Measurements from ENCODE around the gene MISP.
"Not testable (repeated sequence)": the region's sequence is repeated elsewhere in the genome, so short reads cannot be mapped to it uniquely, and the experiment has no call there.

The MISP gene

DNA sequence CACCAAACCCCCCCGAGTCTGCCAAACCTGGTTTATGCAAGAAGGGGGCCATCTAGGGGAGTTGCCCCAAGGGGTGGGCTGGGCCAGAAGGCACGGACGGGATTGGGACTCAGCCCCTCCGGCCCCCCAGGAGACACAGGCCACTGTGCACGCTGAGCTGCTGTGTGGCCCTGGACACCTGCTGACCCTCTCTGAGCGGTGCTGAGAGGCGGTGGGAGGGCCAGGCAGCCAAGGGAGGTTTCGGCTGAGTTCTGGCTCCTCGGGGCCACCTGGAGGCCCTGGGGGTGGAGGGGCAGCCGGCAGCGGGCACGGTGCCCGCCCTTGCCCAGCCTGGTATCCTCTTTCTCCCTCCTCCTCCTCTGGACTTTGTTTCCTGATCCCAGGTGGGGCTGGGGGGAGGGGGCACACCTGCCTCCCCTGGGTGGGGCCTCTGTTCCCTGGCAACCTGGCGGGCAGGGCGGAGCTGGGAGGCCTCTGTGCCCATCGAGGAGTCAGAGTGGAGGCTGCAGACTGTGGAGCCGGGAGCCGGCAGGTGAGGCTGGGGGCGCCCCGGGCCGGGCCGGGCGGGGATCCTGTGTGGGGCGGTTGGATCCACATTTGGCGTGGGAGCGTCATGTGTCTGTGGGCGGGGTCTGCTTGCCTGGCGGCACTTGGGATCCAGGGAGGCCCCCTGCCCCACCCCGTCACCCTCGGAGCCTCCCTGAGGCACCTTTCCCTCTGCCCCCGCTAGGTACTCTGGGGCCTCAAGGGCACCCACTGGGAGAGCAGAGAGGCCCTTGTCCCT lies at the start of gene MISP:
Gene MISP, plus strand, starts transcription at position 473 of the 784 bp plus-strand sequence. CDS start 5,835 bp downstream, outside the sequence.
- no peak for DNase-seq

- DNase-seq, result not testable (repeated sequence)
Measured at GRCh38 chr19:702847-703246, 48.1 kb upstream of the MISP start.

DNA sequence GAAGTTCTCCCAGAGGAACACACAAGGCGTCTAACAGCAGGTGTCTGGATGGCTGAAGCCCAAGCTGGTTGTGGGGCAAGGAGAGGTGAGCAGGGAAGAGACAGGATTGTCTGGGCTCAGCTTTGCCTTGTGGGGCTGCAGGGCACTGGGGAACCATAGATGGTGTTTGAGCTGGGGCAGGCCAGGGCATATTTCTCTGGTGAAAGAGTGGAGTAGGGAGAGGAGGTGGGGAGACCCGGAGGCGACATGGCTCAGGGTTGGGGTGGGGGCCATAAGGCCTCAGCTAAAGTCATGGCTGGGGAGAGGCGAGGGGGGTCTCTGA lies 47.6 kb upstream of the MISP start:
- DNase-seq, result no peak

DNA sequence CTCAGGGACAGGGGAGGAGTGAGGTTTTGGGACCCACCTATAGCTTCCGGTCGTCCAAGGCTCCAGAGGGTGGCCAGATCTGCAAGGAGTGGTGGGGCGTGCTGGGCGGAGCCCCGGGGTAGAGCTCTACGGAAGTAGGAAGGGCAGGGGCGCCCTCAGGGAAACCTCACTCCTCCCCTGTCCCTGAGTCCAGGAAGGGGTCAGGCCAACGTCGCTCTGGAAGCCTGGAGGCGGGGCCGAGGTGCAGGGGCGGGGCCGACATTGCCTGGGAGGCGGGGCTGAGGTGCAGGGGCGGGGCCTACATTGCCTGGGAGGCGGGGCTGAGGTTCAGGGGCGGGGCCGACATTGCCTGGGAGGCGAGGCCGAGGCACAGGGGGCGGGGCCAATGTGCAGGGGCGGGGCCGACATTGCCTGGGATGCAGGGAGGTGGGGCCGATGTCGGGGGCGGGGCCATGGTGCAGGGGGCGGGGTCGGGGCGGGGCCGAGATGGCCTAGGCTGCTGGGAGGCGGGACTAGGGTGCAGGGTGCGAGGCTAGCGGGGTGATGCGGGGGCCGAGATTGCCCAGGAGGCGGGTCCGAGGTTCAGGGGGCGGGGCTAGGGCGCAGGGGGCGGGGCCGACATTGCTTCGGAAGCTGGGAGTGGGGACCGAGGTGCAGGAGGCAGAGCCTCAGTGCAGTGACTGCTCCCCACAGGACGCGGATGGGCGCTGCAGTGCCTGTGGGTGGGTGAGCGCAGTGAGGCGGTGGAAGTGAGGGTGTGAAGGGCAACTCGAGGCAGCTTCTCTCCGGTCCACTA lies 47.1 kb upstream of the MISP start:
- peak; percentile 91 to 92 for DNase-seq

- DNase-seq, result no peak
Measured at GRCh38 chr19:704447-704741, 46.5 kb upstream of the MISP start.

DNA sequence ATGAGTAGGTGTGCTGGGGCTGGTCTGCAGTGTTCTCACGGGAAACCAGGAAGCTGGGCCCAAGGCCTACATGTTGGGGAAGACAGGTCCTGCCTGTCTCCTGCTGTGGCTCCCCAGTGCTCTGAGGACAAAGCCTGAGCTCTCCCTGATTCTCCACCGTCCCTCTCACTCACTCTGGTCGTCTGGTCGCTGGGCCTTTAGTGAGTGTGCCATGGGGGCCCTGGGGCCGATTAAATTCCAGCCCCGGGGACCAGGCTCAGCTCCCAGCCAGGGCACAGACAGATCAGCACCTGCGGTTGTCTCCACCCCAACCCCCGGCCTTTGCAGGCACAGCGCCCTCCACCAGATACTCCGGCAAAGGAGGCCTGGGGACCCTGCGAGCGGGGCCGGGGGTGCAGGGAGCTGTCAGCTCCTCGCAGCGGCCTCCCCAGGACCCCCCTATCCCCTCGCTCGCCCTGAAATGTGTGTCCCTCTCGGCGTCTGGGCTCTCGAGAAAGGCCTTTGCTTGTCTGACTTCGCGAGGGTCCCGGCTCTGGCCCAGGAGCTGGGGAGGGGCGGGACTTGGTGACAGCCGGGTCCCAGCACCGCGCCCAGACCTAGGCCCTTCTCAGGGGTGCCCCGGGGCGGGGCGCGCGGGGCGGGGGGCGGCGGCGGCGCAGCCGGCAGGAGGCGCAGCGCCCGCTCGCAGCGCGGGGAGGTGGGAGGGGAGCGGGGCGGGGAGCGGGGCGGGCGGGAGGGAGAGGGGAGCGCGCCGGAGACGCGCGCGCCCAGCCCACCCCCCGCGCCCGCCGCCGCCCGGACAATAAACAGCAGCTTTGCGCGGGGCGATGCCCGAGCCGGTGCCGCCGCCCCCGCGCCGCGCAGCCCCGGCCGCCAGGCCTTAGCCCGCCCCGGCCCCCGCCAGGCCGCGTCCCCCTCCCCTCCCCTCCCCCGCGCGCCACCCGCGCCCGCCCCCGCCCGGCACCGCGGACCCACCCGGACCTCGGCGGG lies 42.5 kb upstream of the MISP start, which contains the start of gene PALM:
Gene PALM, plus strand, starts transcription at position 782 of the 990 bp plus-strand sequence. CDS start 212 bp downstream, outside the sequence.
- DNase-seq, result no peak

DNA sequence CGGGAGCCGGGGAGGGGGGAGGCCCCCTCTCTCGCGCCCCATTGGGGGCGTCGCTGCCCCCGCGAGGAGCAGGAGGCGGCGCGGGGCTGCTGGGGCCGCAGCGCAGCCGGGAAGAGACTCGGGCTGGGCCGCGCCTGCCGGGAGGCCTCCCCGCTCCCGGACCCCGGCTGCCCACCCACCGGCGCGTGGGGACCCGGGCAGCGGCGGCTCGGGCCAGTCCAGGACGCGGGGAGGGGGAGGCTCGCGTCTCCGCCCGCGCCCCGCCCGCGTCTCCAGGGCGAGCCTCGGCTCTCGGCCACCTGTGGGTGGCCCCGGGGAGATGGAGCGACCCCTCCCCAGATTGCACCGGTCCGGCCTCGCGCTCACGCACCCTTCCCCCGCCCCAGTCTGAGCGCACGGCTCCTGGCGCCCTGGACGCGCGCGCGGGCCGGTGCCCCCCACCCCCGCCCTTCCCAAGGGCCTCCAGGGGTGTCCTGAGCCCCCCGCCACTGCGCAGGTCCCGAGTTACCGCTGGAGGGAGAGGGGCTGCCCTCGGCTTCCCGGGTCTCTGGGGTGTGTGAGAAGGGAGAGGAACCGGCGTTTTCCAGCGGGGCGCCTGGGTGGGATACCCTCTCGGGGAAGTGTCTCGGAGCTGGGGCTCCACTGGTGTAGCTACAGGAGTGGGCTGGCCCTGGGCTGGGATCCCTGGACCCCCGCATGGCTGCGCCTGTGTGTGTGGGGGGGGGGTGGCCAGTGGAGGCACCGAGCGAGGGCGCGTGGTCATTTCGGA lies 41.5 kb upstream of the MISP start:
- DNase-seq, result no peak

DNA sequence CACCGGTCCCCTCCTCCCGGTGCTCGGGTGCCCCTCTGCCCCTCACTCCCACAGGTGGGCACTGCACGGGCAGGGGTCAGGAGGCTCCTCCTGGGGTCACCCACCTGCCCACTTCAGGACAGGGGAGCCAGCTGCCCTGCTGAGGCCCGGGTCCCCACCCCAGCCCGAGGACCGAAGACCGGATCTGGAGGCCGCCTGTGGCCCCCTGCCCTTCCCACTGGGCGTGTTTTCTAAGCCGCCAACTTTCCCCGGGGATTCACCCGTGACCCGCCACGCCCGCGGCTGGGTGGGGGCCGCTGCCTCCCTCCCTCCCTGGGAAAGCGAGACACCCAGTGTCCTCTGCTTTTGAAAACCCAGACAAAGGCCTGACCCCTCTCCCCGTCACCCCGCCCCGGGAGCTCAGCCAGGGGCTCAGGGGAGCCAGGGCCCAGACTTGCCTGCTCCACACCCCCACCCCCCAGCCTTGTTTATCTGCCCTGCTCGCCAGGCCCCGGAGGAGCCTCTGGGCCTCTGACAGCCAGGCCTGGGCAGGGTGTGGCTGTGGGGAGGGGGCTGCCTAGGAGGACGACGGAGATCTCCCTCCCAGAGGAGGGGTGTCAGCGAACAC lies 40.8 kb upstream of the MISP start:
- DNase-seq, result no peak

- DNase-seq, result no peak
Measured at GRCh38 chr19:710767-711166, 40.1 kb upstream of the MISP start.

- no peak for DNase-seq
Measured at GRCh38 chr19:711254-711653, 39.7 kb upstream of the MISP start.

DNA sequence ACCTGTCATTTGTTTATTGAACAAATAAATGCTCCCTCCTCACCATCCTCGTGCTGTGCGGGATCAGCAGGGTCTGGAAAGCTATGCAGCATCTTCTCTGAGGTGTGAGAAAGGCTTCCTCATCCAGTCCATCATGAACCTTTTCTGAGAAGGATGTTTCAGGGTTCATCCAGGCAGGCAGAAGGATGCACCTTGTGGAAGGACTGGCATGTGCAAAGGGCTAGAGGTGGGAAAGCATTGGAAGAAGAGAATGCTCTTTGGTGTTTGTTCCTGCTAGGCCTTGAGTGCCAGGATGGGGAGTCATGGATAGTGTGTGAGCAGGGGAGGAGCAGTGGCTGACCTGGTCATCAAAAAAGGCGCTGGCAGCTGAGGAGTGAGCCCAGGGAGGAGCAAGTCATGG lies 35.6 kb upstream of the MISP start:
- DNase-seq, result no peak

DNA sequence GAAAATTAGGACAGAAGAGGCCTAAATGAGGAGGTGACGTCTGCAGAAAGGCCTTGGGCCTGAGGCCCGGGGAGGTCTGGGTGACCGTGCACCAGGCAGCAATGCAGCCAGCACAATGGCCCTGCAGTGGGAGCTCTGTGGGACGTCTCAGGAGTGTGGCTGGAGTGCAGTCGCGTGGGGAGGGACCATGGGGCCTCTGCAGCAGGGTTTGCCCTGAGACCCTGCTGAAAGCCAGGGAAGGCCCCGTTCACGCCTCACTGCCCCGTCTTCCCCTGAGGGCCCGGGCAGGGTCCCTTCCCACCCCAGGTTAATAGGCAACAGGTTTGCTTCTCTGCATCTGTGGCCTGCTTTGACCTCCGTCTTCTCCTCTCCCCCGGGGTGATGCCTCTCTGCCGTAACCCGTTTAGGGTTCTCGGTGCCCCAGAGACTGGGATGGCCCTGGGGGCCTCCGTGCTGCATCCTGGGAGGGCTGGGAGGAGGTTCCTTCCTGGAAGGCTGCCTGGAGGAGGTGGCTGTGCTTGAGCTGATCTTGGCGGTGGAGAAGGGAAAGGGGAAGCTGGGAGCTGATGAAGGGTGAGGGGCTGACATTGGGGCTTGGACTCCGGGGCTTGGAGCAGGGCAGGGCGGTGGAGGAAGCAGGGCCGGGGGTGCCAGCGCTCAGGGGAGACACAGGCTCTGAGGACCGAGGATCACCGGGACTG lies 32.5 kb upstream of the MISP start:
- DNase-seq, result no peak

- no peak for DNase-seq
Measured at GRCh38 chr19:718991-719512, 31.9 kb upstream of the MISP start.

DNA sequence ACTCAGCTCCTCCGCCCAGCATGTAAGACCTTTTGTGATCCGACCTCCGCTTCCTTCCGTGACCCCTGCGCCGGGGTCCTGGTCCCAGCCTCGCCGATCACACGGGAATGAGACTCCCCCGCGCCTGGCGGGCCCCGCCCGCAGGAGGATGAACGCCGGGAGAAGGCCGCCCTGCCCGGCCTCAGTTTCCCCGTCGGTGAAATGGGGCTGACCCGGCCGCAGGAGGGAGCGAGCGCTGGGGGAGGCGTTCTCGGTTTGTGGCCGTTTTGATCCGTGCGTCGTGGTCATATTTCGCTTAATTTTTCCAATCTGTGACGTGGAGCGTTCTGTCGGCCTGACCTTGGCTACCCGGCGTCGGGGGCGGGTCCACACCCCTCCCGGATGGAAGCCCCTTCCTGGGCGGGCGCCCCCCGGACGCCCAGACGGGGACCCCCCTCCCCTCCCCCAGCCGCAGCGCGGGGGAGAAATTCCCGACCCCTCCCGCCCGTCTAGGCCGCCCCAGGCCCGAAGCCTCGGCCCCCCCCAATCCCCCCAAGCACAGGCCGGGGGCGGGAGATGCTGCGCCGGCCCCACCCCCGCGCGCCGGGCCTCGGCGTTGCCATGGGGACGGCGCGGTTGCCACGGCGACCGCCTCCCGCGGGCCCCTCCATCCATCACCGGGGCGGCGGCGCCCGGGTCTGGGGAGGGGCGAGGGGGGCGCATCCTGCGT lies 31.1 kb upstream of the MISP start:
- no peak for DNase-seq

DNA sequence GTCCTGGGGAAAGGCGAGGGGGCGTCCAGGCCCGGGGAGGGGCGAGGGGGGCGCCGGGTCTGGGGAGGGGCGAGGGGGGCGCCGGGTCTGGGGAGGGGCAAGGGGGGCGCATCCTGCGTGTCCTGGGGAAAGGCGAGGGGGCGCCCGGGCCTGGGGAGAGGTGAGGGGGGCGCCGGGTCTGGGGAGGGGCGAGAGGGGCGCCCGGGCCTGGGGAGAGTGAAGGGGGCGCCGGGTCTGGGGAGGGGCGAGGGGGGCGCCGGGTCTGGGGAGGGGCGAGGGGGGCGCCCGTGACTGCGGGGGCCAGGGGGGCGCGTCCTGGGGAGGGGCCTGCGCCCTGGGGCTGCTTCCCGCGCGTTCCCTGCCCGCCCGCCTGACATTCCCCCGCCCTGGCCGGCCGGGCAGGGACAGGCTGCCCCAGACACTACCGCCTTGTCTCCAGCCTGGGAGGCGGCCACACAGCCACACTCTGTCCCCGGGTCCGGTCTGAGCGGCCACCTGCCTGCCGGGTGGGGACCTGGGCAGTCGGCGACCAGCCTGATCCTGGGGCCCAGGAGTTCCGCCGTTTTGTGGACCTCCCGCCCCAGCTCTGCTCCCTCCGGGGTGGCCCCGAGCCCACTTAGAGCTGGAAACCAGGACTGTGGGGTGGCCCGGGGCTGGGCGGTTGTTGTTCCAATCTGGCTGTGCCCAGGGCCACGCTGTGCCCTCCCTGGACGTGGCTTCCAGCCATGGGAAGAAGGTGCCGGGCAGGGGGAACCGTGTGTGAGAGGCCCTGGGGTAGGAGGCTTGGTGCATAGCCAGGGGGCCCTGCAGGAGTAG lies 30.4 kb upstream of the MISP start:
- no peak for DNase-seq

- DNase-seq, result no peak
Measured at GRCh38 chr19:722553-723101, 28.3 kb upstream of the MISP start.

GRCh38 chr19:723247-723646 lies 27.7 kb upstream of the MISP start:
- no peak for DNase-seq

GRCh38 chr19:723714-724113 lies 27.2 kb upstream of the MISP start:
- no peak for DNase-seq

- DNase-seq, result no peak
Measured at GRCh38 chr19:725461-726089, 25.3 kb upstream of the MISP start.

Data from AML-193 (cell line).